HEK293 (cell line): ENCODE results near the gene TMED1.

Experiments used
- CTCF ChIA-PET: fragments of 350-600 bp; formaldehyde crosslinking; extraction: SDS; loops from one replicate; lab custom pipeline; 2021; ENCODE audit warnings: antibody characterized with exemption; lab: Yijun Ruan, JAX
- POLR2A ChIA-PET: fragments of 300-600 bp; formaldehyde crosslinking; extraction: SDS; loops from one replicate; lab custom pipeline; 2020; ENCODE audit warnings: antibody characterized with exemption, inconsistent platforms; lab: Yijun Ruan, JAX
- H3K27ac ChIP-seq: fragments of 200-500 bp; sonication (Bioruptor generic); 2 replicates; pipeline ENCODE4 v1.5.1; 2014; ENCODE audit warnings: low read depth, low read length, control low read depth, inconsistent platforms; ENCODE audit errors: extremely low read depth
- H3K36me3 ChIP-seq, 2 experiments: fragments of 200-500 bp in 1 of 2; sonication (Bioruptor generic) in 1 of 2; 1 replicate in 1 of 2; 2 replicates in 1 of 2; pipeline ENCODE4 v1.5.1; 2014 to 2017; ENCODE audit warnings: inconsistent platforms in 2 of 2, low read length in 2 of 2; ENCODE audit not compliant: control insufficient read depth in 2 of 2, insufficient read depth in 1 of 2
- H3K4me1 ChIP-seq: fragments of 200-500 bp; sonication (Bioruptor generic); 2 replicates; pipeline ENCODE4 v1.5.1; 2014; ENCODE audit warnings: mild to moderate bottlenecking, low read length, inconsistent platforms; ENCODE audit not compliant: control insufficient read depth, insufficient read depth
- H3K4me3 ChIP-seq: 2 replicates; pipeline ENCODE4 v1.5.1; 2011; ENCODE audit warnings: low read depth, mild to moderate bottlenecking, control low read depth, low read length, moderate library complexity
- H3K9me3 ChIP-seq: fragments of 200-500 bp; sonication (Bioruptor generic); 2 replicates; pipeline ENCODE4 v1.5.1; 2014; ENCODE audit warnings: low read depth, low read length, inconsistent platforms; ENCODE audit not compliant: control insufficient read depth, insufficient read depth
- EGR2 ChIP-seq: fragments of 450-650 bp; formaldehyde crosslinking; IDR thresholded peaks from 2 replicates; pipeline ENCODE4 v1.5.1; 2016; ENCODE audit warnings: low read depth, missing biosample characterization, missing genetic modification characterization
- FEZF1 ChIP-seq: fragments of 450-650 bp; formaldehyde crosslinking; IDR thresholded peaks from 2 replicates; pipeline ENCODE4 v1.5.1; 2016; ENCODE audit warnings: missing biosample characterization, missing genetic modification characterization
- KLF10 ChIP-seq: fragments of 450-650 bp; IDR thresholded peaks from 2 replicates; pipeline ENCODE4 v1.5.1; 2018; ENCODE audit warnings: missing biosample characterization, mild to moderate bottlenecking, missing genetic modification characterization
- MYNN ChIP-seq: fragments of 450-650 bp; formaldehyde crosslinking; IDR thresholded peaks from 2 replicates; pipeline ENCODE4 v1.5.1; 2016; ENCODE audit warnings: missing biosample characterization, missing genetic modification characterization, borderline replicate concordance
- SCRT2 ChIP-seq: fragments of 450-650 bp; formaldehyde crosslinking; IDR thresholded peaks from 2 replicates; pipeline ENCODE4 v1.5.1; 2016; ENCODE audit warnings: missing biosample characterization, missing genetic modification characterization
- SP7 ChIP-seq: fragments of 450-650 bp; formaldehyde crosslinking; IDR thresholded peaks from 2 replicates; pipeline ENCODE4 v1.5.1; 2016; ENCODE audit warnings: missing biosample characterization, missing genetic modification characterization
- ZBTB17 ChIP-seq: fragments of 450-650 bp; formaldehyde crosslinking; IDR thresholded peaks from 2 replicates; pipeline ENCODE4 v1.5.1; 2016; ENCODE audit warnings: missing biosample characterization, missing genetic modification characterization
- ZFHX2 ChIP-seq: fragments of 450-650 bp; formaldehyde crosslinking; conservative IDR thresholded peaks from 2 replicates; pipeline ENCODE4 v1.5.1; 2016; ENCODE audit warnings: missing biosample characterization, missing genetic modification characterization
- ZFP69B ChIP-seq: fragments of 450-650 bp; formaldehyde crosslinking; IDR thresholded peaks from 2 replicates; pipeline ENCODE4 v1.5.1; 2016; ENCODE audit warnings: missing biosample characterization, missing genetic modification characterization
- ZNF184 ChIP-seq: fragments of 450-650 bp; IDR thresholded peaks from 2 replicates; pipeline ENCODE4 v1.5.1; 2018; ENCODE audit warnings: missing biosample characterization, mild to moderate bottlenecking, missing genetic modification characterization
- ZNF239 ChIP-seq: fragments of 450-650 bp; formaldehyde crosslinking; IDR thresholded peaks from 2 replicates; pipeline ENCODE4 v1.5.1; 2016; ENCODE audit warnings: missing biosample characterization, missing genetic modification characterization
- ZNF274 ChIP-seq, 2 experiments: fragments of 200-500 bp in 1 of 2; fragments of 450-650 bp in 1 of 2; sonication (Bioruptor generic) in 1 of 2; formaldehyde crosslinking in 1 of 2; IDR thresholded peaks; 2 replicates each; pipeline versions ENCODE4 v1.5.1 to v1.6.1; 2014 to 2016; ENCODE audit warnings: borderline replicate concordance in 1 of 2, inconsistent platforms in 1 of 2, low read length in 1 of 2, missing biosample characterization in 1 of 2, missing genetic modification characterization in 1 of 2
- ZNF335 ChIP-seq: fragments of 450-650 bp; formaldehyde crosslinking; conservative IDR thresholded peaks from 2 replicates; pipeline ENCODE4 v1.5.1; 2016; ENCODE audit warnings: missing biosample characterization, missing genetic modification characterization
- ZNF621 ChIP-seq: fragments of 450-650 bp; formaldehyde crosslinking; IDR thresholded peaks from 2 replicates; pipeline ENCODE4 v1.5.1; 2017; ENCODE audit warnings: missing biosample characterization, missing genetic modification characterization
- ZSCAN30 ChIP-seq: fragments of 450-650 bp; IDR thresholded peaks from 2 replicates; pipeline ENCODE4 v1.5.1; 2018; ENCODE audit warnings: missing biosample characterization, mild to moderate bottlenecking, missing genetic modification characterization, moderate library complexity
- TF ChIP-seq, protein P1 (sequence below): fragments of 450-650 bp; formaldehyde crosslinking; IDR thresholded peaks from 2 replicates; pipeline ENCODE4 v1.5.1; 2016; ENCODE audit warnings: missing biosample characterization, missing genetic modification characterization, low read depth
- TF ChIP-seq, protein P2 (sequence below): fragments of 450-650 bp; IDR thresholded peaks from 2 replicates; pipeline ENCODE4 v1.5.1; 2018; ENCODE audit warnings: missing biosample characterization, mild to moderate bottlenecking, missing genetic modification characterization
- TF ChIP-seq, protein P3 (sequence below): sonication (generic); formaldehyde crosslinking; IDR thresholded peaks from 2 replicates; pipeline ENCODE4 v1.8.1; 2022; ENCODE audit warnings: mild to moderate bottlenecking, moderate library complexity, missing genetic modification reagents

TMED1 gene

DNA sequence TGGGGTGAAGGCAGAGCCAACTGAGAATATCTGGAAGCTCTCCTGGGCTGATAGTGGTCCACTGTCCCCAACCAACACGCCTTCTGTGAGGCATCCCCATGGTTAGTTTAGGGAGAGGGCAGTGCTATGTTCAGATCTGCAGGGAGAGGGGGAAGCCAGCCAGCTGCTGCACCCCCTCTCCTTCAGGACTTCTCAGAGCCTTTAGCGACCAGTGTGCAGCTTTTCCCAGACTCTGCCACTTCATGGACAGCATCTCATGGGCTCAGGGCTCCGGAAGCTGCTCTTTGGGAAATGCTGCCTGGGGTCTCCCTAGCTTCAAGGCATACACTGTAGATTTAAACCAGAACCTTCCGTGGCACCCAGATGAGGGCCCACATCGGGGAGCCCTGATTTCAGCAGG, 33.5 kb downstream of the TMED1 start:
- no peak overlapping the region for H3K4me3 ChIP-seq
- TF ChIP-seq KLF10 (tag by site-specific recombination) = no peak
- TF ChIP-seq ZNF239 (tag by site-specific recombination) = peak; percentile 77; the same call in 1 of the 2 replicates
- TF ChIP-seq SP7 (tag by site-specific recombination) = no peak
- TF ChIP-seq, all 188 proteins: peak for 1
- no peaks in the 10 kb centered on the region for H3K4me1 ChIP-seq
- no peak overlapping the region for H3K27ac ChIP-seq
- CTCF ChIA-PET = no interaction called here
- H3K9me3 ChIP-seq = no peaks in the 10 kb centered on the region
- POLR2A ChIA-PET = no interaction called here
- peaks cover 17 to 81% of the 10 kb centered on the region in 2 experiments; a peak in 2 of 3 replicates for H3K36me3 ChIP-seq

DNA sequence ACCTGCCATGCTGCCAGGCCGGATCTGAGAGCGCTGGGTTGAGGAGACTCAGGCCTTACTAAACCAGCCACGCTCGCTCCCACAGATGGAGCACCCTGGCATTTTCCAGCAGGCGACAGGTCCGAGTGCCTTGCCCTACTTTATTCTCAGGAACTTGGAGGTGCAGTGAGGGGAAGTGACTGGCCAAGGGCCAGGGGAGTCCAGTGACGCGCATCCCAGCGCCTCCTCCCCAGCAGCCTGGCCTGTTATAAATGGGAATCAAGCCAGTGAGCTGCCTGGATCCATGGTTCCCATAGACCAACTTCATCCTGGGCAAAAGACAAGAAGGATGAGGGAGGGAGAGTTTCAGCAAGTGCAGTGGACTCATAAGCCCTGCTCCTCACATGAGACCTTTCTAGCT, 35.5 kb downstream of the TMED1 start:
- H3K4me3 ChIP-seq = no peak overlapping the region
- TF ChIP-seq ZNF335 (no peak), SCRT2 (0 out of 2 replicates have a peak, but pooled peaks have one; percentile 35)
- TF ChIP-seq, all 188 proteins: peak for 1
- H3K36me3 ChIP-seq = peaks cover 17 to 95% of the 10 kb centered on the region in 2 experiments; a peak in 2 of 3 replicates
- H3K4me1 ChIP-seq = no peaks in the 10 kb centered on the region
- ChIA-PET POLR2A (interaction anchor here (0.5 kb wide), 1 partner anchor 85 kb away, joined by 3 read pairs; no protein-coding TSS in a partner anchor), CTCF (interaction anchor here (0.7 kb wide), 1 partner anchor 41 kb away, joined by 3 read pairs; no protein-coding TSS in a partner anchor)
- H3K9me3 ChIP-seq = no peaks in the 10 kb centered on the region
- H3K27ac ChIP-seq = no peak overlapping the region

DNA sequence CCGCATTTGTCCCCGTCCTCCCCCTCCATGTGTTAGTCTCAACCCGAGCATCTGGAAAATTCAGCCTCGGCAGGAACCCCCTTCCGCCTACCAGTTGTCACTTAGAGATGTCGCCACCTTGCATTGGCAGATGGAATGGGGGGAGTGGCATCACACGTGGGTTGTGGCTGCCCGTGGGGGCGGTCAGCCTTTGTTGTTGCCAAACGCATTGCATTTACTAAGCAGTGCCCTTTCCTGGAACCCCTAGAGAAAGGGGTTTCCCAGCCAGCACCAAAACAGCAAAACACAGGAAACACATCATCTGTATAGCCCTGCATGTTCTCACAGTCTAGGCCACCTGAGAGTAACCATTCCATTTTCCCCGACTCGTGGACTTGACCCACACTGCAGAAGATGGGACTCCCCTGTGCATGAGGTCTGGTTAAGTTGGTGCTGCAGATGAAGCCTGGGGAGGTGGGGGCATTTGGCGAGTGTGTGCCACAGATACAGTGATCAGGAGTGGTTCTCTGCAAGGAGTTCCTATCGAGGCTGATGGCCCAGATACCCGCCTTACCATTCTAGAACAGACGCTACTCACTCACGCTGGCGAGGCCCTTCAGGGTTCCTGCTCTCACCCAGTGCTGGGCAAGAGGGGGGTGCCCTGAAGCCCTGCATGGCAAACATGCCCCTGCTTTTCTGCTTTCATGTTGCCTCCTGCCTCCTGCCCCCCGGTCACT, 38.3 kb downstream of the TMED1 start:
- Histone ChIP-seq H3K4me3 (no peak overlapping the region), H3K9me3 (no peaks in the 10 kb centered on the region), H3K4me1 (no peaks in the 10 kb centered on the region), H3K36me3 (peaks cover 27 to 94% of the 10 kb centered on the region in 2 experiments; a peak in 2 of 3 replicates), H3K27ac (no peak overlapping the region)
- ChIA-PET CTCF (interaction anchor here (0.6 kb wide), 1 partner anchor 12 kb away, joined by 3 read pairs; no protein-coding TSS in a partner anchor), POLR2A (no interaction called here)
- TF ChIP-seq ZFP69B (tag by site-specific recombination) (no peak), ZNF335 (no peak), EGR2 (peak; percentile 49; the same call in 1 of the 2 replicates), ZFHX2 (tag by site-specific recombination) (peak; percentile 36; the same call in 1 of the 2 replicates)

DNA sequence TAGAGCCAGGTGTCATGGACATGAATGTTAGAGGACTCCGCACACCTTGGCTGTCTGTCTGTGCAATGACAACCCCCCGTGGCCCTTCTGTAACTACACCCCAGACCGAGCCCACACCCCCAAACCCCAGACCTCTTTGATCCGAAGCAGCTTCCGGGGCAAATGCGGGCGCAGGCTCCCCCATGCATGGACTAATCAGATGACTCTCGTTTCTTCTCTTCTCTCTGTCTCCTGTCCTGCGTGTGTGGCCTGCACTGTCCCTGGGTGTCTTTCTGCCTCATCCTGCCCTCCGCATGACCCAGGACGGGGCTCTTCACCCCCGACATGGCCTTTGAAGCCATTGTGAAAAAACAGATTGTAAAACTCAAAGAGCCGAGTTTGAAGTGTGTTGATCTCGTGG, 38.9 kb downstream of the TMED1 start:
- Histone ChIP-seq H3K9me3 (no peaks in the 10 kb centered on the region), H3K36me3 (peaks cover 30 to 91% of the 10 kb centered on the region in 2 experiments; a peak in 2 of 3 replicates), H3K4me3 (no peak overlapping the region), H3K4me1 (no peaks in the 10 kb centered on the region), H3K27ac (no peak overlapping the region)
- no peak for TF ChIP-seq ZSCAN30
- CTCF ChIA-PET = interaction anchor here (0.6 kb wide), 1 partner anchor 17 kb away, joined by 3 read pairs; no protein-coding TSS in a partner anchor
- POLR2A ChIA-PET = no interaction called here

DNA sequence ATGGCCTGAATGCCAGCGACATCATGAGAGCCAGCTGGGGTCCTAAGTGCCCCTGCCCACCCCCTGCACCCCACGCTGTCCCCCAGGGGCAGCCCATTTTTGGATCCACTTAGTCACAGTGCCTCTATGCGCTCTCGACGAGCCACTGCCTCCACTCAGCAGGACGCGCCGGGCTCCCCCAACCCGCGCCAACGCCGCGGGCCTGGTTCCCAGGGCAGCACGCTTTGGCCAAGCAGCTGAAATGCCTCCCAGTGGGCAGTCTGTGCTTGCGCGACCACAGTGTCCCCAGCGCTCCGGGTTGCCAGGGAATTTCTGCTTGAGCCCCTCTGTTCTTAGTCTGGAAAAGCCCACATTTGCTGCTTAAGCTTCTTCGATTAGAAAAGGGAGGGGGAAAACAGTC, 39.4 kb downstream of the TMED1 start:
- POLR2A ChIA-PET = no interaction called here
- TF ChIP-seq ZNF274 (IDR thresholded peaks at IDR 0.05; ENCODE audit: low read length) (no peak), ZNF274 (tag by site-specific recombination; IDR thresholded peaks at IDR 0.05; ENCODE audit: borderline replicate concordance) (no peak), ZBTB17 (tag by site-specific recombination) (no peak), MYNN (tag by site-specific recombination) (no peak), ZNF621 (tag by site-specific recombination) (no peak), ZNF335 (no peak), ZFP69B (tag by site-specific recombination) (no peak), FEZF1 (tag by site-specific recombination) (no peak), ZNF184 (tag by site-specific recombination) (no peak)
- TF ChIP-seq, protein P1, sequence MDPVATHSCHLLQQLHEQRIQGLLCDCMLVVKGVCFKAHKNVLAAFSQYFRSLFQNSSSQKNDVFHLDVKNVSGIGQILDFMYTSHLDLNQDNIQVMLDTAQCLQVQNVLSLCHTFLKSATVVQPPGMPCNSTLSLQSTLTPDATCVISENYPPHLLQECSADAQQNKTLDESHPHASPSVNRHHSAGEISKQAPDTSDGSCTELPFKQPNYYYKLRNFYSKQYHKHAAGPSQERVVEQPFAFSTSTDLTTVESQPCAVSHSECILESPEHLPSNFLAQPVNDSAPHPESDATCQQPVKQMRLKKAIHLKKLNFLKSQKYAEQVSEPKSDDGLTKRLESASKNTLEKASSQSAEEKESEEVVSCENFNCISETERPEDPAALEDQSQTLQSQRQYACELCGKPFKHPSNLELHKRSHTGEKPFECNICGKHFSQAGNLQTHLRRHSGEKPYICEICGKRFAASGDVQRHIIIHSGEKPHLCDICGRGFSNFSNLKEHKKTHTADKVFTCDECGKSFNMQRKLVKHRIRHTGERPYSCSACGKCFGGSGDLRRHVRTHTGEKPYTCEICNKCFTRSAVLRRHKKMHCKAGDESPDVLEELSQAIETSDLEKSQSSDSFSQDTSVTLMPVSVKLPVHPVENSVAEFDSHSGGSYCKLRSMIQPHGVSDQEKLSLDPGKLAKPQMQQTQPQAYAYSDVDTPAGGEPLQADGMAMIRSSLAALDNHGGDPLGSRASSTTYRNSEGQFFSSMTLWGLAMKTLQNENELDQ (tag by site-specific recombination) = no peak
- TF ChIP-seq, protein P2, sequence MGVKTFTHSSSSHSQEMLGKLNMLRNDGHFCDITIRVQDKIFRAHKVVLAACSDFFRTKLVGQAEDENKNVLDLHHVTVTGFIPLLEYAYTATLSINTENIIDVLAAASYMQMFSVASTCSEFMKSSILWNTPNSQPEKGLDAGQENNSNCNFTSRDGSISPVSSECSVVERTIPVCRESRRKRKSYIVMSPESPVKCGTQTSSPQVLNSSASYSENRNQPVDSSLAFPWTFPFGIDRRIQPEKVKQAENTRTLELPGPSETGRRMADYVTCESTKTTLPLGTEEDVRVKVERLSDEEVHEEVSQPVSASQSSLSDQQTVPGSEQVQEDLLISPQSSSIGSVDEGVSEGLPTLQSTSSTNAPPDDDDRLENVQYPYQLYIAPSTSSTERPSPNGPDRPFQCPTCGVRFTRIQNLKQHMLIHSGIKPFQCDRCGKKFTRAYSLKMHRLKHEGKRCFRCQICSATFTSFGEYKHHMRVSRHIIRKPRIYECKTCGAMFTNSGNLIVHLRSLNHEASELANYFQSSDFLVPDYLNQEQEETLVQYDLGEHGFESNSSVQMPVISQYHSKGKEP (tag by site-specific recombination) = no peak
- TF ChIP-seq, protein P3, sequence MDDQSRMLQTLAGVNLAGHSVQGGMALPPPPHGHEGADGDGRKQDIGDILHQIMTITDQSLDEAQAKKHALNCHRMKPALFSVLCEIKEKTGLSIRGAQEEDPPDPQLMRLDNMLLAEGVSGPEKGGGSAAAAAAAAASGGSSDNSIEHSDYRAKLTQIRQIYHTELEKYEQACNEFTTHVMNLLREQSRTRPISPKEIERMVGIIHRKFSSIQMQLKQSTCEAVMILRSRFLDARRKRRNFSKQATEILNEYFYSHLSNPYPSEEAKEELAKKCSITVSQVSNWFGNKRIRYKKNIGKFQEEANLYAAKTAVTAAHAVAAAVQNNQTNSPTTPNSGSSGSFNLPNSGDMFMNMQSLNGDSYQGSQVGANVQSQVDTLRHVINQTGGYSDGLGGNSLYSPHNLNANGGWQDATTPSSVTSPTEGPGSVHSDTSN (CRISPR knock-in tag) = no peak

More for the DNA sequence above, 39.4 kb downstream of the TMED1 start:
- H3K27ac ChIP-seq = no peak overlapping the region
- H3K9me3 ChIP-seq = no peaks in the 10 kb centered on the region
- H3K4me1 ChIP-seq = no peaks in the 10 kb centered on the region
- peaks cover 30 to 92% of the 10 kb centered on the region in 2 experiments; a peak in 2 of 3 replicates for H3K36me3 ChIP-seq
- no peak overlapping the region for H3K4me3 ChIP-seq
- CTCF ChIA-PET = interaction anchor here (0.6 kb wide), 1 partner anchor 16 kb away, joined by 3 read pairs; no protein-coding TSS in a partner anchor
